ENCODE data around the gene TMEM108. TPM values are rescaled to one million over a fixed set of nuclear protein-coding genes. Genes with fewer than 3 reads are reported as not detected.

The TMEM108 gene
- total RNA-seq, 2 experiments from 2014 or later, result not detected

GRCh38 chr3:133390715-133391114 lies 352.5 kb downstream of the TMEM108 start:
- Histone ChIP-seq H3K79me2 (ENCODE audit: insufficient read depth, low read depth, low read length) (no peaks in the 10 kb centered on the region), H3K4me2 (ENCODE audit: low read length) (no peak overlapping the region)

DNA sequence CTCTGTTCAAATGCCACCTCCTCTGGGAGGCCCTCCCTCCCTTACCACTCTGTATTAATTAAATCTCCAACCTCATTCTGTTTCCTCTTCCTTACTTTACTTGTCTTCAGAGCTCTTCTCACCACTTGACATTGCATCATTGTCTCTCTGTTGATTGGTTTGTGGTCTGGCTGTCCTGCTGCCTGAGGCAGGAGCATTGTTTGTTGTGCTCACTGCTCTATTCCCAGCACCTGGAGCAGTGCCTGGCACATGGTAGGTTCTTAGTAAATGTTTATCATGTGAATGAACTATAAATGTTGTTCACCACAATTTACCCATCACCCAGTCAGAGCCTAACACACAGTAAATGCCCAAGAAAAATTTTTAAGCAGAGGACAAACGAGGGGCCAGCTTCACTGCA lies 355.0 kb downstream of the TMEM108 start:
- Histone ChIP-seq H3K79me2 (ENCODE audit: insufficient read depth, low read depth, low read length) (no peaks in the 10 kb centered on the region), H3K9me3 (ENCODE audit: low read length) (no peaks in the 10 kb centered on the region), H3K27ac (ENCODE audit: low read depth, low read length, poor library complexity, severe bottlenecking) (no peak overlapping the region), H3K36me3 (ENCODE audit: insufficient read depth, low read length) (no peaks in the 10 kb centered on the region), H4K20me1 (ENCODE audit: insufficient read depth, low read length) (no peaks in the 10 kb centered on the region), H2AFZ (ENCODE audit: low read length) (no peak overlapping the region), H3K4me3 (ENCODE audit: low read depth, low read length, poor library complexity, severe bottlenecking) (no peak overlapping the region), H3K4me2 (ENCODE audit: low read length) (no peak overlapping the region), H3K4me1 (ENCODE audit: insufficient read depth, low read length, poor library complexity, severe bottlenecking) (peaks cover 16% of the 10 kb centered on the region), H3K9me2 (ENCODE audit: insufficient read depth, low read length) (no peaks in the 10 kb centered on the region)
- CTCF ChIA-PET (ENCODE audit: unreplicated experiment), result no interaction called here
- POLR2A ChIA-PET, result interaction anchor here (0.6 to 0.7 kb wide), 2 partner anchors 13 to 394 kb away, joined by 3 to 4 read pairs; no protein-coding TSS in a partner anchor
- BruUV-seq (replicated peaks), result no TSS peak
- TF ChIP-seq, protein P1, sequence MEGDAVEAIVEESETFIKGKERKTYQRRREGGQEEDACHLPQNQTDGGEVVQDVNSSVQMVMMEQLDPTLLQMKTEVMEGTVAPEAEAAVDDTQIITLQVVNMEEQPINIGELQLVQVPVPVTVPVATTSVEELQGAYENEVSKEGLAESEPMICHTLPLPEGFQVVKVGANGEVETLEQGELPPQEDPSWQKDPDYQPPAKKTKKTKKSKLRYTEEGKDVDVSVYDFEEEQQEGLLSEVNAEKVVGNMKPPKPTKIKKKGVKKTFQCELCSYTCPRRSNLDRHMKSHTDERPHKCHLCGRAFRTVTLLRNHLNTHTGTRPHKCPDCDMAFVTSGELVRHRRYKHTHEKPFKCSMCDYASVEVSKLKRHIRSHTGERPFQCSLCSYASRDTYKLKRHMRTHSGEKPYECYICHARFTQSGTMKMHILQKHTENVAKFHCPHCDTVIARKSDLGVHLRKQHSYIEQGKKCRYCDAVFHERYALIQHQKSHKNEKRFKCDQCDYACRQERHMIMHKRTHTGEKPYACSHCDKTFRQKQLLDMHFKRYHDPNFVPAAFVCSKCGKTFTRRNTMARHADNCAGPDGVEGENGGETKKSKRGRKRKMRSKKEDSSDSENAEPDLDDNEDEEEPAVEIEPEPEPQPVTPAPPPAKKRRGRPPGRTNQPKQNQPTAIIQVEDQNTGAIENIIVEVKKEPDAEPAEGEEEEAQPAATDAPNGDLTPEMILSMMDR (conservative IDR thresholded peaks at IDR 0.05; ENCODE audit: low read length), result no peak
- TF ChIP-seq EZH2phosphoT487 (IDR thresholded peaks at IDR 0.05; ENCODE audit: borderline replicate concordance, low read depth, low read length), result no peak
- DNase-seq (ENCODE audit: low spot score), result no peak
- intact Hi-C loops (cut with micrococcal nuclease; ENCODE audit: unreplicated experiment), result no loop called here

More at GRCh38 chr3:133390715-133391114, 352.5 kb downstream of the TMEM108 start:
- H4K20me1 ChIP-seq (ENCODE audit: insufficient read depth, low read length), result no peaks in the 10 kb centered on the region
- H3K4me1 ChIP-seq (ENCODE audit: insufficient read depth, low read length, poor library complexity, severe bottlenecking), result peaks cover 16% of the 10 kb centered on the region
- H3K4me3 ChIP-seq (ENCODE audit: low read depth, low read length, poor library complexity, severe bottlenecking), result no peak overlapping the region
- ChIA-PET POLR2A (interaction anchor here (1.3 kb wide), 1 partner anchor 271 kb away, joined by 3 read pairs; the partner anchor contains the start of gene TOPBP1), CTCF (ENCODE audit: unreplicated experiment) (interaction anchor here (0.5 kb wide), 1 partner anchor 160 kb away, joined by 3 read pairs; no protein-coding TSS in a partner anchor)
- H3K9me3 ChIP-seq (ENCODE audit: low read length), result no peaks in the 10 kb centered on the region
- no peak for DNase-seq (ENCODE audit: low spot score)
- intact Hi-C loops (cut with micrococcal nuclease; ENCODE audit: unreplicated experiment), result no loop called here
- no TSS peak for BruUV-seq (replicated peaks)
- H3K27ac ChIP-seq (ENCODE audit: low read depth, low read length, poor library complexity, severe bottlenecking), result no peak overlapping the region
- H3K9me2 ChIP-seq (ENCODE audit: insufficient read depth, low read length), result no peaks in the 10 kb centered on the region
- no peaks in the 10 kb centered on the region for H3K36me3 ChIP-seq (ENCODE audit: insufficient read depth, low read length)
- no peak for TF ChIP-seq EZH2phosphoT487 (IDR thresholded peaks at IDR 0.05; ENCODE audit: borderline replicate concordance, low read depth, low read length)
- TF ChIP-seq, protein P1 (conservative IDR thresholded peaks at IDR 0.05; ENCODE audit: low read length), result no peak
- H2AFZ ChIP-seq (ENCODE audit: low read length), result no peak overlapping the region

GRCh38 chr3:133393691-133394474 lies 355.7 kb downstream of the TMEM108 start:
- ChIA-PET CTCF (ENCODE audit: unreplicated experiment) (no interaction called here), POLR2A (interaction anchor here (0.7 kb wide), 1 partner anchor 12 kb away, joined by 3 read pairs; no protein-coding TSS in a partner anchor)
- no peaks in the 10 kb centered on the region for H3K9me3 ChIP-seq (ENCODE audit: low read length)
- H3K79me2 ChIP-seq (ENCODE audit: insufficient read depth, low read depth, low read length), result no peaks in the 10 kb centered on the region
- no peak overlapping the region for H2AFZ ChIP-seq (ENCODE audit: low read length)
- no TSS peak for BruUV-seq (replicated peaks)
- no peak overlapping the region for H3K4me2 ChIP-seq (ENCODE audit: low read length)
- no peak for DNase-seq (ENCODE audit: low spot score)
- no peak overlapping the region for H3K27ac ChIP-seq (ENCODE audit: low read depth, low read length, poor library complexity, severe bottlenecking)
- H3K9me2 ChIP-seq (ENCODE audit: insufficient read depth, low read length), result no peaks in the 10 kb centered on the region
- intact Hi-C loops (cut with micrococcal nuclease; ENCODE audit: unreplicated experiment), result no loop called here
- H4K20me1 ChIP-seq (ENCODE audit: insufficient read depth, low read length), result no peaks in the 10 kb centered on the region
- no peak overlapping the region for H3K4me3 ChIP-seq (ENCODE audit: low read depth, low read length, poor library complexity, severe bottlenecking)
- no peak for TF ChIP-seq EZH2phosphoT487 (IDR thresholded peaks at IDR 0.05; ENCODE audit: borderline replicate concordance, low read depth, low read length)
- TF ChIP-seq, protein P1 (conservative IDR thresholded peaks at IDR 0.05; ENCODE audit: low read length), result no peak
- peaks cover 12% of the 10 kb centered on the region for H3K4me1 ChIP-seq (ENCODE audit: insufficient read depth, low read length, poor library complexity, severe bottlenecking)
- no peaks in the 10 kb centered on the region for H3K36me3 ChIP-seq (ENCODE audit: insufficient read depth, low read length)
